Measurements from ENCODE around the gene ZNF418.

- TF ChIP-seq TAF1 (IDR thresholded peaks at IDR 0.05; ENCODE audit: borderline replicate concordance, low read depth, low read length) (no peak), TCF12 (IDR thresholded peaks at IDR 0.05) (no peak), ELF1 (IDR thresholded peaks at IDR 0.05) (no peak), POLR2AphosphoS5 (IDR thresholded peaks at IDR 0.05; ENCODE audit: low read depth, low read length) (no peak), CTCF (IDR thresholded peaks at IDR 0.05) (no peak), USF2 (IDR thresholded peaks at IDR 0.05; ENCODE audit: borderline replicate concordance, low read depth, low read length) (no peak), JUND (IDR thresholded peaks at IDR 0.05) (no peak), MAX (IDR thresholded peaks at IDR 0.05; ENCODE audit: low read depth) (no peak), MXI1 (IDR thresholded peaks at IDR 0.05; ENCODE audit: low read depth, low read length) (no peak), ZBTB33 (IDR thresholded peaks at IDR 0.05; ENCODE audit: borderline replicate concordance, low read depth) (no peak), RAD21 (IDR thresholded peaks at IDR 0.05; ENCODE audit: low read length) (no peak)
Observed at GRCh38 chr19:57872450-57872849, 62.8 kb downstream of the ZNF418 start.
